Lung (tissue), 12 donors: Measurements from ENCODE around the gene SCYGR7. TPM values are rescaled to one million over a fixed set of nuclear protein-coding genes. Genes with fewer than 3 reads are reported as not detected.
A peak's percentile ranks its signal among the peaks of the same experiment; 100 is the strongest.

ENCODE experiments used
- ATAC-seq: fragments of 200-7000 bp; cut with Tn5 transposase; one replicate; pipeline ENCODE4 v1.9.1; 2020; ENCODE audit warnings: moderate number of reproducible peaks; ENCODE audit not compliant: insufficient read depth, low FRiP score
- DNase-seq, 3 donors: peaks; one replicate each; pipeline ENCODE4 v3.0.0-alpha.2; 2013 to 2017
- H3K27ac ChIP-seq, 2 donors: one replicate each; pipeline ENCODE4 v1.5.1; 2013; ENCODE audit warnings: mild to moderate bottlenecking in 2 of 2, moderate library complexity in 2 of 2, control low read depth in 1 of 2, inconsistent platforms in 1 of 2, low read depth in 1 of 2, low read length in 1 of 2
- H3K27me3 ChIP-seq, 3 donors: one replicate each; pipeline ENCODE4 v1.5.1; 2013; ENCODE audit warnings: low read length in 2 of 3; ENCODE audit not compliant: control insufficient read depth in 3 of 3, insufficient read depth in 3 of 3
- H3K36me3 ChIP-seq, 4 donors: one replicate each; pipeline ENCODE4 v1.5.1; 2013; ENCODE audit warnings: low read length in 4 of 4, mild to moderate bottlenecking in 1 of 4, moderate library complexity in 1 of 4; ENCODE audit not compliant: control insufficient read depth in 4 of 4, insufficient read depth in 4 of 4
- H3K4me1 ChIP-seq, 5 donors: one replicate each; pipeline ENCODE4 v1.5.1; 2013; ENCODE audit warnings: low read length in 5 of 5, mild to moderate bottlenecking in 2 of 5, moderate library complexity in 1 of 5; ENCODE audit not compliant: control insufficient read depth in 5 of 5, insufficient read depth in 5 of 5
- H3K4me3 ChIP-seq: one replicate; pipeline ENCODE4 v1.5.1; 2013; ENCODE audit warnings: mild to moderate bottlenecking, control low read depth, moderate library complexity
- H3K9ac ChIP-seq, 2 donors: one replicate each; pipeline ENCODE4 v1.5.1; 2013; ENCODE audit warnings: low read length in 2 of 2, control low read depth in 1 of 2; ENCODE audit not compliant: insufficient read depth in 1 of 2
- H3K9me3 ChIP-seq, 4 donors: one replicate each; pipeline ENCODE4 v1.5.1; 2013; ENCODE audit warnings: low read length in 3 of 4, mild to moderate bottlenecking in 1 of 4, moderate library complexity in 1 of 4; ENCODE audit not compliant: control insufficient read depth in 4 of 4, insufficient read depth in 3 of 4
- CTCF ChIP-seq: IDR thresholded peaks from 2 replicates; pipeline ENCODE4 v1.5.1; 2012; ENCODE audit warnings: mild to moderate bottlenecking; ENCODE audit errors: control extremely low read depth, extremely low read depth
- WGBS, 2 donors: extraction: QIAGEN DNeasy Blood & Tissue Kit; methylation state at CpG; one replicate each; pipeline ENCODE4 v1.1.7; 2013; 5-methylcytosine and 5-hydroxymethylcytosine counted together
- polyA plus RNA-seq, 2 donors: library from polyadenylated mRNA; stranded (reverse); fragments of 200-250 nt; gene quantifications; one replicate each; pipeline ENCODE4 v1.2.1, GENCODE V29; 2013
- total RNA-seq, 2 donors: library from RNA; depleted of rRNA in 1 of 2; stranded (reverse); fragments of >200 nt in 1 of 2; gene quantifications; one replicate each; pipeline ENCODE4 v1.2.1, GENCODE V29; 2014 to 2021
- donor health status: control.
- donor health status: control.
- donor health status: Bipolar disorder and iron deficiency.
- donor health status: healthy.
- donor health status: DM: yes; HTN: yes; CAD: no.

Gene SCYGR7
- total and polyA plus RNA-seq, 4 donors = not detected

- H3K9ac ChIP-seq = no peak overlapping the region
- ATAC-seq = peak; percentile 83
- no peaks in the 10 kb centered on the region for H3K36me3 ChIP-seq
- 24 to 30% methylated on average over 11 of the region's 11 CpGs for WGBS, 2 donors
- H3K4me1 ChIP-seq = peaks cover 0 to 9% (median 0%) of the 10 kb centered on the region in 5 donors
- no peaks in the 10 kb centered on the region for H3K9me3 ChIP-seq
- peak; percentile 88 for TF ChIP-seq CTCF
- H3K27me3 ChIP-seq = no peaks in the 10 kb centered on the region
- DNase-seq = peak; percentile 79 to 81 (median 80)
- H3K27ac ChIP-seq = no peak overlapping the region
- H3K4me3 ChIP-seq = no peak overlapping the region
These were observed 38.3 kb downstream of the SCYGR7 start for GRCh38 chr2:227766373-227766883.

DNA sequence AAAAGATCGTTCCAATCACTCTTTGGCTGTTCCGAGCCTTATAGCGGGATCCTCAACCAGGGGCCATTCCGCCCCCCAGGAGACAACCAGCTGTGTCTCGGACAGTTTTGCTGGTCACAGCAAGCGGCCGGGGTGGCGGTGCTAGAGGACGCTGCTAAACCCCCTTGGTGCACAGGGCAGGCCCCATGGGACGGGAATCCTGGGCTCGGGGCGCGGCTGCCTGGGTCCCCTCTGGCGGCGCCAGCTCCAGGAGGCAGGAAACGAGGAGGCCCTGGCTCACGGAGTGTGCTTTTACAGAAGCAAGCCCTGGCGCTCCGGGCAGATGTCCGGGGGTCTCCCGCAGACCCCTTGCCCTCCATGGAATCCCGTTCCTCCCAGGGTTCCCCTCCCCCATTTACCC is 39.7 kb downstream of the SCYGR7 start:
- Histone ChIP-seq H3K27me3 (no peaks in the 10 kb centered on the region), H3K36me3 (no peaks in the 10 kb centered on the region), H3K4me3 (no peak overlapping the region), H3K4me1 (peaks cover 0 to 6% (median 0%) of the 10 kb centered on the region in 5 donors), H3K9ac (no peak overlapping the region), H3K27ac (no peak overlapping the region), H3K9me3 (no peaks in the 10 kb centered on the region)
- WGBS, 2 donors = 93 to 97% methylated on average over 22 of the region's 22 CpGs
- no peak for DNase-seq
- ATAC-seq = no peak
- TF ChIP-seq CTCF = no peak

DNA sequence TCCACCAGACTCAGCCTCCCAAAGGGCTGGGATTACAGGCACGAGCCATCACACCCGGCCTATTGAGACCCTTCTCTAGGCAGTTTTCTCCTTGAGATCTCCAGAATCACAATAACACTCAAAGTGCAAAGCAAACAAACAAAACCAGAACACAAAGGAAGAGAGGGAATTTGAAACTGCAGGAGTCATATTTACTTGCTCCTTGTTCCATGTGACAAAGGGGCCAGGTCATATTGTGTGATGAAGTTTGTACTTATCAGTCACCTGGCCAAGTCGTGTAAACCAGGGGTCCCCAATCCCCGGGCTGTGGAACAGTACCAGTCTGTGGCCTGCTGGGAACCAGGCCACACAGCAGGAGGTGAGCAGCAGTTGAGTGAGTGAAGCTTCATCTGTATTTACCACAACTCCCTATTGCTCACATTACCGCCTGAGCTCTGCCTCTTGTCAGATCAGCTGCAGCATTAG is 44.1 kb downstream of the SCYGR7 start:
- no peak overlapping the region for H3K4me3 ChIP-seq
- H3K4me1 ChIP-seq = peaks cover 0 to 6% (median 0%) of the 10 kb centered on the region in 5 donors
- no peaks in the 10 kb centered on the region for H3K9me3 ChIP-seq
- WGBS, 2 donors = 78 to 88% methylated on average over 5 of the region's 5 CpGs
- no peaks in the 10 kb centered on the region for H3K36me3 ChIP-seq
- ATAC-seq = no peak
- no peaks in the 10 kb centered on the region for H3K27me3 ChIP-seq
- no peak overlapping the region for H3K9ac ChIP-seq
- no peak for DNase-seq
- no peak overlapping the region for H3K27ac ChIP-seq
- no peak for TF ChIP-seq CTCF

DNA sequence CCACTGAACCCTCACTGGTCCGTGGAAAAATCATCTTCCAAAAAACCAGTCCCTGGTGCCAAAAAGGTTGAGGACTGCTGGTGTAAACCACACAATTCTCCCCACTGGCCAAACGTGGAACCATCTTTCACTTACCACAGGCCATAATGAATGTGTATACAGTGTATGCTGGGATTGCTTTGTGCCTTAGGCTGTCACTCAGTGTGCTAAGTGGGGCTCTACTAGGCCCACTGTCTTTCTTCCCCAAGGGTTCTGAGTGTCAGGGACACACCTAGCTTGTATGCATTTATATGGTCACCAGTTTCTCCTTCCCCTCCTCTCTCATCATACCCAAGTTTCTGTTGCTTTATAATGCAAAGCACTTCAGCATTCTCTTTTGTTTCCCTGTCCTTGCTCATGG is 44.8 kb downstream of the SCYGR7 start:
- ATAC-seq (no peak), DNase-seq (no peak)
- WGBS, 2 donors = 52 to 76% methylated on average over 2 of the region's 2 CpGs
- TF ChIP-seq CTCF = no peak
- no peak overlapping the region for H3K4me3 ChIP-seq
- no peak overlapping the region for H3K27ac ChIP-seq
- H3K36me3 ChIP-seq = no peaks in the 10 kb centered on the region
- no peaks in the 10 kb centered on the region for H3K27me3 ChIP-seq
- H3K9me3 ChIP-seq = no peaks in the 10 kb centered on the region
- H3K9ac ChIP-seq = no peak overlapping the region
- H3K4me1 ChIP-seq = peaks cover 0 to 6% (median 0%) of the 10 kb centered on the region in 5 donors
